Right hindlimb (tissue), 1 donor: ENCODE data around the gene WNT5B.
"Not testable (repeated sequence)": the region's sequence is repeated elsewhere in the genome, so short reads cannot be mapped to it uniquely, and the experiment has no call there.

Experiments
- DNase-seq: peaks from one replicate; pipeline ENCODE4 v3.0.0-alpha.2; 2018

WNT5B gene

DNA sequence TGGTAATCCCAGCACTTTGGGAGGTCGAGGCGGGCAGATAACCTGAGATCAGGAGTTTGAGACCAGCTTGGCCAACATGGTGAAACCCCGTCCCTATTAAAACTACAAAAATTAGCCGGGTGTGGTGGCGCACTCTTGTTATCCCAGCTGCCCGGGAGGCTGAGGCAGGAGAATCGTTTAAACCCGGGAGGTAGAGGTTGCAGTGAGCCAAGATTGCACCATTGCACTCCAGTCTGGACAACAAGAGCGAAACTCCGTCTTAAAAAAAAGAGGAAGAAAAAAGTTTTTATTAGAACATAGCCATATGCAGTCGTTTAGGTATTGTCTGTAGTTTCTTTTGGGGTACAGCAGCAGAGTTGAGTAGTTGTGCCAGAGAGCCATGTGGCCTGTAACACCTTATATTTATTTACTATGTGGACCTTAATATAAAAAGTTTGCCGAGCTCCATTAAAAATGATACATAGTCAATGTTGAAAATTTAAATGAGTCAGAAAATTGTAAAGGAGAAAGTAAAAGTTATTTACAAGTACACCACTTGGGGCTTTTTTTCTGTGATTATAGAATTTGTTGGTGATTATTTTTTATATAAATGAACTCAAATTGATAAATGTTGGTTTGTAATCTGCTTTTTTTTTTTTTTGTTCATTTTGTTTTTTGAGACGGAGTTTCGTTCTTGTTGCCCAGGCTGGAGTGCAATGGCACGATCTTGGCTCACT lies 64.0 kb downstream of the WNT5B start:
- no peak for DNase-seq

DNA sequence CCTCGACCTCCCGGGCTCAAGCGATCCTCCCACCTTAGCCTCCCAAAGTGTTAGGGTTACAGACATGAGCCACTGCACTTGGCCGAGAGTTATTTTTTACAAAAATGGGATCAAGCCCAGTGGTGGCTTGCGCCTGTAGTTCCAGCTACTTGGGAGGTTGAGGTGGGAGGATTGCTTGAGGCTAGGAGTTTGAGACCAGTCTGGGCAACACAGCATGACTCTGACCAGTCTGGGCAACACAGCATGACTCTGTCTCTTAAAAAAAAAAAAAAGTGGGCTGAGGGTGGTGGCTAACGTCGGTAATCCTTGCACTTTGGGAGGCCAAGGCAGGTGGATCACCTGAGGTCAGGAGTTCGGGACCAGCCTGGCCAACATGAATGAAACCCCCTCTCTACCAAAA lies 66.1 kb downstream of the WNT5B start:
- not testable (repeated sequence) for DNase-seq

DNA sequence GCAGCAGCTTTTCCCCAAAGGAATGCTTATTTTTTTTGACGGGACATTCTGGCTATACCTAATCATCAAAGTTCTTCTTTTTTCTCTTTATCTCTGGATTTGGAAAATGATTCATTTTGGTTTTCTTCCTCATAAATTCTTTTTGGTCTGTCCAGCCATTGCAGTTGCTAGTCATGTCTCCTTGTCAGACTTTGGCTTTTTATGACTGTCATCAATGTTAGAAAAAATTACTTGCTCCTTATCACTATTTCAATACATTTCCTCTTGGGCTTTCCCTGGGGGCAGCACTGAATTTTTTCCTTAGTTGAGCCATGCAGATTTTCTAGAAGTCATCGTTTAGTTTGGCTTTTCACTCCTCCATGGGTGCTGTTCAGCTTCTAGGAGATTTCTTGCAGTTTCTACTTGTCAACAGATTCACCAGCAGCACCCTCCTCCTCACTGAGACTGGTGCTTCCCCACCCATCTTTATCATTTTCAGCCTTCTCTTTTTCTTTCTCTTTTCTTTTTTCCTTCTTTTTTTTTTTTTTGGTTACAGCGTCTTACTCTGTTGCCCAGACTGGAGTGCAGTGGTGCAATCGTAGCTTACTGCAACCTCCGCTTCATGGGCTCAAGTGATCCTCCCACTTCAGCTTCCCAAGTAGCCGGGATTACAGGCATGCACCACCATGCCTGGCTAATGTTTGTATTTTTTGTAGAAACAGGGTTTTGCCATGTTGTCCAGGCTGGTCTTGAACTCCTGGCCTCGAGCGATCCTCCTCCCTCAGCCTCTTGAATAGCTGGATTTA lies 67.0 kb downstream of the WNT5B start:
- DNase-seq = no peak

DNA sequence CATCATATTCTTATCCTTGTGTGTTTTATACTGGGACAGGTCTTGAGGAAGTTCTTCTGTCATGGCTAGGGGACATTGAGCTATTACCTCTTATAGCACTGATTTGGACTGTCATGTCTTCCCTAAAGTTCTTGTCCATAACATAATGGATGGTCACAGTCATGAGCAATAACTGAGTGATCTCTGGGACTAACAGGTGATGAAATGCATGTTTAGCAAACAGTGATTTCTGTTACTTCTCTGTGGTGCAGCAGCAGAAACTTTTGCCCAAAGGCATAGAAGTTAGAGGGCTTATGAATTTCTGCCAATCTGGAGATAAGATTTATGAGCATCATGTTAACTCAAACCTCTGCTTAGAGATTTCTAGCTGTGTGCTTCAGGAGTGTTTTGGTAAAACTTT lies 67.8 kb downstream of the WNT5B start:
- DNase-seq = no peak
